HL-60 (cell line): ENCODE results near the gene RAB32.

ENCODE experiments used
- CTCF ChIP-seq: IDR thresholded peaks from one replicate; pipeline ENCODE4 v1.5.1; 2011; ENCODE audit warnings: low read length, control low read depth, inconsistent platforms; ENCODE audit not compliant: insufficient read depth
- GABPA ChIP-seq: IDR thresholded peaks from 2 replicates; pipeline ENCODE4 v1.6.1; 2012; ENCODE audit warnings: low read depth
- POLR2AphosphoS5 ChIP-seq: IDR thresholded peaks from 2 replicates; pipeline ENCODE4 v1.6.1; 2012; ENCODE audit warnings: low read depth
- REST ChIP-seq: IDR thresholded peaks from 2 replicates; pipeline ENCODE4 v1.6.1; 2012; ENCODE audit warnings: low read depth; ENCODE audit not compliant: insufficient replicate concordance

GRCh38 chr6:146526192-146526591 is 17.4 kb upstream of the RAB32 start:
- TF ChIP-seq CTCF: no peak
- TF ChIP-seq POLR2AphosphoS5: no peak
- no peak for TF ChIP-seq REST
- TF ChIP-seq GABPA: no peak
